SW 1271 (cell line): ENCODE results near the gene GNRH2.
"Not testable (repeated sequence)": the region's sequence is repeated elsewhere in the genome, so short reads cannot be mapped to it uniquely, and the experiment has no call there.

ENCODE experiments used
- DNase-seq, 2 experiments: peaks; one replicate each; lab custom pipeline; 2025; lab: John Stamatoyannopoulos, UW

Gene GNRH2, protein sequence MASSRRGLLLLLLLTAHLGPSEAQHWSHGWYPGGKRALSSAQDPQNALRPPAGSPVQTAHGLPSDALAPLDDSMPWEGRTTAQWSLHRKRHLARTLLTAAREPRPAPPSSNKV

DNA sequence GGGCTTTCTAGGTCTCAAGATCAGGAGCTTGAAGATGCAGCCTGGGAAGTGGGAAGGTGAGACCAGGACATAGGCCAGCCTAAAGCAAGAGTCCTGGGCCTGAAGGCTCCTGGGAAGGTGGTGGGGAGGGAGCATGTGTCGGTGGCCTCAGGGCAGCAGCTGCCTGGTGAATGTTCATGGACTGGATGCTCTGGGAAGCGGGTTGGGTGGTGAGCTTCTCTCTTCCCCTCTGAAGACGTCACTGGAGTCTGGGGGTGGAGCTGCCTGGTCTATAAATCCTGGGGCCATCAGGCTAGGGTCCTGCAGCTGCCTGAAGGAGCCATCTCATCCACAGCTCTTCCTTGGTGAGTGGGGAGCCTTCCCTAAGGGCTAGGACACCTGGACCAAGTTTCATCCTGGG, at the start of gene GNRH2:
Gene GNRH2, plus strand, starts transcription at position 301 of the 400 bp plus-strand sequence. CDS start 793 bp downstream, outside the sequence.
- DNase-seq: no peak

DNA sequence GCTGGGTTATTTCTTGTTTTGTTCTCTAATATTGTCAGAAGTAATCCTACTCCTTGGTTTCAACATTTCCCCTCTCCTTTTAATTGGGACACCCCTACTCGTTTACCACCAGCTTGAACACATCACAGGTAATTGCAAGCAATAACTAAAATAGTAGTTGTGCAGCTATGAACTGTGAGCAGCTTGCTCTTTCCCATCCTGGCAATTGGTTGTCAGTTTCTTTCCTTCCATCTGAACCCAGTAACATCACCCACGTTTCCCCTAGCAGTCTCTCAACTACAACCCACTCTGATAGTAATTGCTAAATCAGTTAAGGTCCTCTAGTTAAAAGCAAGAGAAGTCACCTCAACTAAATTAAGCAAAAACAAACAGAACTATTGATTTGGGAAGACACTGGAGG, 47.6 kb upstream of the GNRH2 start:
- DNase-seq: no peak

GRCh38 chr20:2998728-2999127, 44.7 kb upstream of the GNRH2 start:
- no peak for DNase-seq

DNA sequence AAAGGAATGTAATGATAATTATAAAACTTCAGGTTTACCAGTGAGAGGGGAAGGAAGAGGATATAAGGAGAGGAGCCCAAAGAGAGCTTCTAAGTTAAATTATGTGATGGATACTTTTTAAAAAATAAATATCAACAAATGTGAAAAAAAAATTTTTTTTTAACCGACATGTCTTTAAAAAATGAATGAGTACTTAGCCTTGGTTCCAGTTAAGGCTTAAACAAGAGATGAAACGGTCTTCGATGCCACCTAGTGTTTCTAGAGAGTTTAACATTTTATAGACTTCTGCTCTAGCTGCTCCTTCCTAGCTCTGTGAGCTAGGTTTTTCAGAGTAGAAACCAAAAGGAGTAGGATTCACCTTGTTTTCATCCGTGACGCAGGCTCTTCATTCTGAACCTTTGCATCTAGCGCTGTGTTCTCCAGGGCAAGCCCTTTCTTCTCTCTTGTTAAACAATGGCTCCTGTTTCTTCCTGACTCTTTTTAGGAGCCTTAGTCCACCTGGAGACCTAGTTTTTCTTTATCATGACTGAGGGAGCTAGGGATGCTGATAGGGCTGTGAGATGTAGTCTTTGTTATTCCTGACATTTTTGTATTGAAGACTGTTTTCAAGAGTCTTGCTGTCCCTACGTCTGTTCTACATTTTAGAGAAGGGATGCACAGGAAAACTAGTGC, 42.4 kb upstream of the GNRH2 start:
- peak; percentile 41 to 86 for DNase-seq

- DNase-seq: no peak
These were observed 40.0 kb upstream of the GNRH2 start for GRCh38 chr20:3003416-3003815.

GRCh38 chr20:3010985-3011723, 32.3 kb upstream of the GNRH2 start:
- peak in 1 of 2 experiments; percentile 10 for DNase-seq

GRCh38 chr20:3011752-3012151, 31.7 kb upstream of the GNRH2 start:
- no peak for DNase-seq

DNA sequence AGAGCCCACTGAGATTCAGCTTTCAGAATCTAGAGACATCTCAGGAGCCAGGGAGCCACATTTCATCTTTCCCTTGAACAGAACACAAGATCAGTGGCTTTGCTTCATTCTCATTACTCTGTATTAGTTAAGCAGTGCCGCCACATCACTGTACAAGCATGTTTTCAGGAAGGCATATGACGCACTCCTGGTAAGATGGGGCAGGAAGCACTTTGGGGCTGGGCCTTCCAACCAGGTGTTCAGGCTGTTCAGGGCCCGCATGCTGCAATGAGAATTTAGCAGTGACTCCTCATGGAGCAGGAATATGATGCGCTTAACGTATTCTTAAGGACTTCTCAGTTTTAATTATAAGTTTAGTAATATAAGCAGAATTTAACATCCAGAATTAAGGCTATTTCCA, 29.7 kb upstream of the GNRH2 start:
- DNase-seq: no peak

- DNase-seq: no peak
These were observed 29.2 kb upstream of the GNRH2 start for GRCh38 chr20:3014179-3014578.

DNA sequence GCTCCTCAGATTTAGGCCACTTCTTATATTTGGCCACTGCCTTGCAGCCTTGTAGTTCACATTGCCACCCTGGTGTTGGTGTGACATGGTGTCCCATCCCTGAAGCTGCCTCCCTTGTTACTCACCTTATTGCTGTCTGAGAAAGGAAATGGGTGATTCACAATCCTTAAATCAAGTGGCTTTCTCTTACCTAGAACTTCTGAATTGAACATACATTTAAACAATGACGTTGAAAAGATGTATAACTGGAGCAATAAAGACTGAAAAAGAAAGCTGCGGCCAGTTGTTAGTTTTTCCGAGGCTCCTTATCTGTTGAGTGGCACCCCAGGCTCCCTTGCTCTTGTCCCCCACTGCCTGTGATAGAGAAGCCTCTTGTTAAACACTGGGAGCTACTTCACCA, 28.8 kb upstream of the GNRH2 start:
- DNase-seq: no peak

DNA sequence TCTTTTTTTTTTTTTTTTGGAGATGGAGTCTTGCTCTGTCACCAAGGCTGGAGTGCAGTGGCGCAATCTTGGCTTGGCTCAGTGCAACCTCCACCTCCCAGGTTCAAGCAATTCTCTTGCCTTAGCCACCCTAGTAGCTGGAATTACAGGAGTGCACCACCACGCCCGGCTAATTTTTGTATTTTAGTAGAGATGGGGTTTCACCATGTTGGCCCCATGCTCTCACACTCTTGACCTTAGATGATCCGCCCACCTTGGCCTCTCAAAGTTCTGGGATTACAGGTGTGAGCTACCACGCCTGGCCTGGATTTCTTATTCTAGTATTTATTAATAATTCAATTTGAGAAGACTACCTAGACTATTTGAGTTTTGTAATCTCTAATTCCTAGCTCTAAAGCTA, 28.1 kb upstream of the GNRH2 start:
- not testable (repeated sequence) for DNase-seq

DNA sequence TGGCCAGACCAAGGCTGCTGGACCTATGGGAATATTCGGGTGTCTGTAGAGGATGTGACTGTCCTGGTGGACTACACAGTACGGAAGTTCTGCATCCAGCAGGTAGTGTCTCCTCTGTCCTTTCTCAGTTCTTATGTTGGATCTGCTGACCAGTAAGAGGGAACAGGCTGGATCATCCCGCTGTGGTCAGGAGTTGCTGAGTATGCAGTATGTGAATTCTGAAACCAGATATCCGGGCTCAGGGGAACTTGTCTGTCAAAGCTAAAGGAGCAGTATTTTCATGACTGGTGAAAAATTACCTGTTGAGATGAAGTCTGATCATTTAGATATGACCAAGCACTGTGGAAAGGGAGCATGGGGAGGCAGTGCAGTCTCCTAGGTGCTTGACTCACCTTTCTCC, 22.1 kb upstream of the GNRH2 start:
- DNase-seq: no peak

DNA sequence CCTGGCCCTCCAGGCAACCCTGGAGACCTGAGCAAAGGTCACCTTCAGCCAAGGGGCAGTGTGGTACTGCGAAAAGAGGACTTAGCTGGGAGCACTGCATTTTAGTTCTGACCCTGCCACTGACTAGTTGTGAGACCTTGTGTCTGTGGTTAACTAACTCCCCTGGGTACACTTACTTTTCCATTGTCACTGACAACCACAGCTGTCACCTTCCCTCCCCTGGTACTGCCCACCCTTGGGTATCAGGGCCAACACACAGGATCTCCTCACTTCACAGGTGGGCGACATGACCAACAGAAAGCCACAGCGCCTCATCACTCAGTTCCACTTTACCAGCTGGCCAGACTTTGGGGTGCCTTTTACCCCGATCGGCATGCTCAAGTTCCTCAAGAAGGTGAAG, 21.6 kb upstream of the GNRH2 start:
- DNase-seq: no peak

DNA sequence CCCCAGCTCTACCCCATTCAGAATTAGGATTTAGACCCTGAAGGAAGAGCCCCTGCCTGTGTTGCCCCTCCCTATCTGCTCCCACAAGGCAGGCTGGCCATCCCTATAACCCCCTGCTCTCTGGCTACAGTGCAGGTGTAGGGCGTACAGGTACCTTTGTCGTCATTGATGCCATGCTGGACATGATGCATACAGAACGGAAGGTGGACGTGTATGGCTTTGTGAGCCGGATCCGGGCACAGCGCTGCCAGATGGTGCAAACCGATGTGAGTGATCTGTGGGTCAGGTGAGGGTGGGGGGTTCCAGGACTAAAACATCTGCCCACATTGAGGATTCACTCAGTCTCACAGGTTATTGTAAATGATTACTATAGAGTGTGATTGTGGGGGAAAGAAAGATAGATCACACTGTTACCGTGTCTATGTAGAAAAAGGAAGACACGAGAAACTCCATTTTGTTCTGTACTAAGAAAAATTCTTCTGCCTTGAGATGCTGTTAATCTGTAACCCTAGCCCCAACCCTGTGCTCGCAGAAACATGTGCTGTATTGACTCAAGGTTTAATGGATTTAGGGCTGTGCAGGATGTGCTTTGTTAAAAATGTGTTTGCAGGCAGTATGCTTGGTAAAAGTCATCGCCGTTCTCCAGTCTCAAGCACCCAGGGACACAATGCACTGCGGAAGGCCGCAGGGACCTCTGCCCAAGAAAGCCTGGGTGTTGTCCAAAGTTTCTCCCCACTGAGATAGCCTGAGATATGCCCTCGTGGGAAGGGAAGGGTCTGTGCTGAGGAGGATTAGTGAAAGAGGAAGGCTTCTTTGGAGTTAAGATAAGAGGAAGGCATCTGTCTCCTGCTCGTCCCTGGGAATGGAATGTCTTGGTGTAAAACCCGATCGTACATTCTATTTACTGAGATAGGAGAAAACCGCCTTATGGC, 20.6 kb upstream of the GNRH2 start:
- not testable (repeated sequence) for DNase-seq

DNA sequence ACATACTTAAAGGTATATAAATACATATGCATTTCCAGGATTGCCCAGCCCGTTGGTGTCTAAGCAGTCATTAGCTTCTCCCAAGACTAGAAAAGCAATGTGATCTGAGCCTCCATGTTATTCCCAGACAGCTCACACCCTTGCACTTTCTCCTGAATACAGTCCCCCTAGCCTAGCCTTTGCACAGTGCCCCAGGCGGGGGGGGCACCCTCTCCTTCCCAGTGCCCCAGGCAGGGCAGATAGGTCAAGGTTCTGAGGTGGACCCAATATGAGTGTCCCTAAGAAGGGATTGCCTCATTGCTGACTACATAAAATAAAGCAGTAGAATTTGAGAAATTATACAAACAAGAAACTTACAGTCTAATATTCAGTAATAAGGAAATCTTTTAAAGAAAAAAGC, 15.4 kb upstream of the GNRH2 start:
- DNase-seq: no peak

DNA sequence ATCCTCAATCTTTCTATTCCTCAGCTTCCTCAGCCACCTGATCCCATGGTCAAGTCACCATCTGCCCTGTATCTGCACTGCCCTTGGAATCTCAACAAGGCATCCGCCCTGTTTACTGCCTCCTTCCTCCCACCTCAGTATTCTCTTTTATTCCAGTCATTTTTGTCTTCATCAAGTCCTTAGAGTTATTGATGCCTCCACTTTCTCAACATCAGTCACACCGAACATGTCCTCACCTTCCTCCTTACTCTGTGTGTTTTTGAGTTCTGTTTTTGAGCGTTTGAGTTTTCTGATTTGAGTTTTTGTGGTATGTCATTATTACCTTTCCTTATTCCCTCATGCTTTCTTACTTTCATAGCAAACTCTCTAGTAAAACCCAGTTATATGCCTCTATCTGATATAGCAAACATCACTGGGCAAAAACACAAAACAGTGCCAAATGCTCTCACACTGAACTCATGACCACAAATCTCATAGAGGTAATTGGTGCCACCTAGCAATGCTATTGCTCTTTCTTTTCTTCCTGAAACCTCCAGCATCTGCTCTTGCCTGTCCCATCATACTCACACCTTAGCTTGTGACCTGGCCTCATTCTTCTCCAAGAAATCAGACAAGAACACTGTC, 11.8 kb upstream of the GNRH2 start:
- DNase-seq: no peak

- DNase-seq: no peak
These were observed 10.8 kb upstream of the GNRH2 start for GRCh38 chr20:3032624-3033023.

- DNase-seq: no peak
These were observed 5.8 kb upstream of the GNRH2 start for GRCh38 chr20:3037654-3038053.

DNA sequence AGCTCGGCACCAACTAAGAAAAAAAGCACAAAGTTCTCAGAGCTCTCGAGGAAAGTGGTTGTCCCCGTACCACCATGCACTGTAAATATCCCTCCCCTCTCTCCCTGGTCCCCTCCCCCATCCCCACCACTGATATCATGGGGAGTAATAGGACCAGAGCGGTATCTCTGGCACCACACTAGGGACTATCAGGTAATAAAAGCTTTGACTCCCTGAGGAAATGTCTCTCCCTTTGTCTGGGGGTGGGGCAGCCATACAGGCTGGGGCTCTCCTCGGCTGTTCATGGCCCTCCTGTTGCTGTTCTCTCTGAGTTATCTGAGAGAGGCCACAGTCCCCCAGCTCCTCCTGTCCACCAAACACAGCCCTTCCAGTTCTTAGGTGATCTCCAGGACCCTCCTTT, 5.0 kb upstream of the GNRH2 start:
- DNase-seq: no peak

GRCh38 chr20:3039426-3039825, 4.0 kb upstream of the GNRH2 start:
- no peak for DNase-seq

DNA sequence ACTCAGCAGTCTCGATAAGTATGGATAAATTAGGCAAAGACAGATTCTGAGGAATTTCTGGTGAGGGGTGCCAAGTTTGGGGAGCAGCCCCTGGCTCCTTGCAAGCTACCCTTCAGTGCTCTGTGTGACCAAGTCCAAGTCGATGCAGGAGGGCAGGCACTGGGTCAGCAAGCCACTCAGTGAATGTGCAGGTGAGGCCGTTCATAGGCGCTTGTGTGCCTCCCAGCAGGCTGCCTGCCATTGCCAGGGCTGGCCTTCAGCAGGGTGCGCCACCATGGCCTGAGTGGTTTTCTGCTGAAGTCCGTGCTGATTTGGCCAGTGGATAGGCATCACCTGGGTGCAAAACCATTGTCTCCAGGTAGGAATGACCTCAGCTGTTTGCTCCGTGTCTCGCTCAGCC, 3.3 kb upstream of the GNRH2 start:
- no peak for DNase-seq

DNA sequence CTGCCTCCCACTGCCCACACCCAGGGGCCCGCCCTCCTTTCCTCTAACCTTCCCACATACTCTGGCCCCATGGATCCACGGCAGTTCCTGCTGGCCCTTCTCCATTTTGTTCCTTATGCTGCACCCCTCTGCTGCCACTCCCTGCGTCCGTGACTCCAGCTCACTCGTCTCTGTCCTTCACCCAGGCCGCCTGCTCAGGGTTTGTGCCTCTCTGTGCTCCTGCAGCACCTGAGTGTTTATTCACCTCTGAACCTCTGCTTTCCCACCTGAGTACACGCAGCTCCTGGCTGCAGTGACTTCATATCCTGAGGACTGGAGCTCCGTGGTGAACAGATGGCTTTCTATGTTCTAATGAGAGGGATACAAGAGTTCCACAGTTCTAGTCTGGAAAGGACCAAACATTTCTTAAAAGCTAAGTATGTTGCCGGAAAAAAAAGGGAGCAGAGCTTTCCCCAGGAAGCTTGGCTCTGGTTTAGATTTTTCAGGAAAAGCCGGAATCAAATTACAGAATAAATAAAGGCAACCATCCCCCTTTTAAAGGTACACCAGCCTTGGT, 1.5 kb upstream of the GNRH2 start:
- DNase-seq: no peak
